GM19438 (cell line): ENCODE measurements around the gene GBE1.

Experiments used
- ATAC-seq: cut with Tn5 transposase; IDR thresholded peaks from one replicate; pipeline ENCODE4 v1.9.1; 2021; ENCODE audit warnings: low read depth; ENCODE audit not compliant: unreplicated experiment

GBE1 gene

GRCh38 chr3:81707996-81708395, 53.4 kb downstream of the GBE1 start:
- no peak for ATAC-seq

DNA sequence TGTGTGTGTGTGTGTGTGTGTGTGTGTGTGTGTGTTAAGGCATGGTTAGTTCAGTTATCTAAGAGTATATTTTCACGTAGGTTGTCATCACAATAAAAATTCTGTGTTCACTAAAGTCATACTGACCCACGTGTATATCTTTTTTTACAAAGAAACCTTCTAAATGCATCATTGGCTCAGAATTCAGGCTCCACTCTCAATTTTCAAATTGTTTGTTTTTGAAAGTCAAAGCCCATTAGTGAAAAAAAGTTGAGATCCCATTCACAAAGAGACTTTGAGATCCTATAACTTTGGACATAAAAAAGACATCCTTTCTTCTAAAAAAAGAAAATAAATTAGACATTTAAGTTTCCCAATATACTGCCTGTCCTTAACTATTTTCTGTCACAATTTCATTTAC, 59.3 kb downstream of the GBE1 start:
- no peak for ATAC-seq

- no peak for ATAC-seq
Observed at GRCh38 chr3:81699536-81700320, 61.7 kb downstream of the GBE1 start.

DNA sequence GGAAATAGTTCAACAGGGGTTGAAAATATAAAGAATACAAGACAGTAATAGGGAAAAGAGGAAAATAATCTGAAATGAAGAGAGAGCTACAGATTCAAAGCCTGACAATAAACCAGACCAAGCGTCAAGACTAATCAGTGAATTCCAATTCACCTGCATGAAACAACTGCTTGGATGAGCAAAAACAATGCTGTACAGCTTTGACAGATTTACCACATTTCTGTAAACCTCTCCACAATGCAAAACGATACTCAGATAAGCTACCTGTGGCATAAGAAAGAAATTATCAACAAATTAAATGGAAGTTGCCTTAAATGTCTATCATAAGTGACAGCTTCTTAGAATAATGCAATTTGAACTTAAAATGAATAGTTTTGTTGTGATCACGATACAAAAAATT, 65.4 kb downstream of the GBE1 start:
- ATAC-seq, result no peak

DNA sequence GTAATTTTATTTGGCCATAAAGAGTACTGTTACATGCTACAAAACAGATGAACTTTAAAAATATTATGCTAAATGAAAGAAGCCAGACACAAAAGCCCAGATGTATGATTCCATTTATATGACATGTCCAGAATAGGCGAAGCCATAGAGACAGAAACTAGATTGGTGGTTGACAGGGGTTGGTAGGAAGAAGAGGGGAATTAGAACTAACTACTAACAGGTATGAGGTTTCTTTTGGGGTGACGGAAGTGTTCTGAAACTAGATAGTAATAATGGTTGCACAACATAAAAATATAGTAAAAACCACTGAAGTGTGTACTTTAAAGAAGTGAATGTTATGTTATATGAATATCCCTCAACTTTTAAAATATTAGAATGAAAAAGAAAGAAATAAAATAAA, 66.1 kb downstream of the GBE1 start:
- ATAC-seq, result no peak

DNA sequence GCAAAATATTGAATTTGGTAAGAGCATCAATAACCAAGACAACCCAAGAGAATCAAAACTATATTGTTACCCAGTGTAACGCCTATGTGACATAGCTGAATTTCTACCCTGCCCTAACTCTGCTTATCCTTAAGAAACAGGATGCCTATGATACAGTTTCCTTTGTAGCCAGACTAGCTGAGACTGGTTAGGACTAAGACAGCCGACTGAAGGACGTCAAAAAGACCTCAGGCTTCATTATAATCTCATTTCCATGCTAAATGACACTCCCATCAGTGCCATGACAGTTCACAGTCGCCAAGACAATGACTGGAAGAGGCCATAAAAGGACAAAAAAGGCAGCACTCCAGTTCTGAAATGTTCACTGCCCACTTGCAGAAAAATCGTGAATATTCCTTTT, 66.8 kb downstream of the GBE1 start:
- ATAC-seq, result no peak

DNA sequence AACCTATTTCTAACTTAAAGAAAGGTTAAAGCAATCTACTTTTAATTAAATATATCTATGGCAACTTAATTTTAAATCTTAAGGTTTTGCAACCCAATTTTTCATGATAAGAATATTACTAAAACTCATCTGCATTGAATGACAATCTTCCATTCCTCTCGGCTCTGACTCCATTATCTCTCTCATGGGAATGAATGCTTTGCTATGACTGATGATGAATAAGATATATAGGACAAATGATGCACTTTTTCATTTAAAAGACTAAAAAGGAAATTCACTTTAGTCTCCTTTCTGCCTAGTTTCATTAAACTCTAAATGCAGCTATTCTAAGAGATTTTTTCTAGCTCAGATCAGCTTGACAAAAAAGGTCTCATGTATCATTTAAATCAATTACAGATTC, 68.7 kb downstream of the GBE1 start:
- no peak for ATAC-seq

DNA sequence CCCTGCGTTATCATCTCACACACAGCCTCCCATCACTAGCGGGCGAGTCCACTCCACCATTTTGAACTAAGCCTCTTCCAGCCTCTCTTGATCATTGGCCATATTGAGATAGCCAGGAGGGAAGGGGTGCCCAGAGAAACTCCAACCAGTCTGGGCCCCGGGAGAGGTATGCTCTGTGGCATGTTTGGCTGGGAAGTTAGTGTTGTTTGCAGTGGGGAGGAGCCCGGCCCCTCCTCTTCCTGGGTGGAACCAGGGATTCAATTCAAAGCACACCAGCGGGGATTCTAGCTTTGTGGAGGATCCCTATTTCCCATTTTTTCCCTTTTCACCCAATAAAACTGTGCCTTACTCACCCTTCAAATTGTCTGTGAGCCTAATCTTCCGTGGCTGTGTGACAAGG, 71.8 kb downstream of the GBE1 start:
- ATAC-seq, result no peak

DNA sequence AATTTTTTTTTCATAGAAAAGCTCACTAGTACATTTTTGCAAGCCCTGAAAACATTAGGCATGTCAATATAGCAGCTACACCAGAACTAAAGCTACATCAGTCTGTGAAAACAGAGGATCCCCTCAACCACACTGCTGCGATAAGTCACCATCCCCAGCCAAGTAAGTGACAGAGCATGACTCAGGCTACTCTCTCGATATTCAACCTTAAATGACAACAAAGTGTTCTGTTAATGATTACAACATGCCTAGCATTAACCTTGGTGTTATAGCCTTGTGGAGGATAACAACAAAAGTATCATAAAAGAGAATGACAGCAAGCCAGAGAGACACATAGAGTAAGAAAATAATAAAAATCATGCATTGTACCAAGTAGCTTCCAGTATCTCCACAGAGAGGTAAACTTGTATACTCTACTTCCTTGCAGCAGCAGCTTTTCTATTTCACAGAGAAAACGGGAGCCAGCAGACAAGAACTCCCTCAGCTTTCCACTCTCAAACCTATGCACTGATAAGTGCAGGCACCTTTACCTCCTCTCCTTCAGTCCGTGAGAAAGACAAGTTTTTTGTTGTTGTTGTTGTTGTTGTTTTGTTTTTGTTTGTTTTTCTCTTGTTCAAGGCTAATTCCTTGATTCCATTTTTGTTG, 76.6 kb downstream of the GBE1 start:
- ATAC-seq, result no peak

DNA sequence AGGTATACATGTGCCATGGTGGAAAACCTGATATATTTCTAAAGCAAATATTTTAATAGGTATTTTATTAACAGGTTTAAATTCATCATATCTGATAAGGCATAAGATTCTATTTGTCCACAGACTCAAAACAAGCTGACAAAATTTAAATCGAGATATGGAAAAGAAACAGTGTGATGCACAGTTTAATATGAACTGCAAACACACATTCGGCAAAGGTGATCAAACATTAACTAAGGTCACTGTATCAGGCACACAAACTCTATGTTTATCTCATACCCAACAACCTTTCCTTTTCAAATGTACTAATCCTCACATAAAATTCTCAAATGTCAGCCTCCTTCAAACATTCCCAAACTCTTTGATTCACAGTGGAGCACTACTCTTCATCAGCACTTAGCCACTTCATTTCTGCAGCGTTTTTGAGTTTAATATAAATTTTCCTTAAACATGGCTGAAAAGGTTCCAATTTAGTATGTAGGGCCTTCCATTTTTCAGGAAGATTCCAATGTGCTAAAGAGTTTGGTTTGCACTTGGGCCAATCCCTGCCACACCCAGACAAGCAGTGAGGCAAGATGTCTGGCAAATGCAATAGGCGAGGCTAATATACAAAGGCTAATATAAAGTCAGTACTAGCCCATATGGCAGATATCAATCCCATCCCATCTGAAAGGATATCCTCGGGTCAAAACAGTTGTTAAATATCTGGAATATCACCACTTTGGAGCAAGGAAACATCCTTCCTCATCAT, 84.6 kb downstream of the GBE1 start:
- ATAC-seq, result no peak

DNA sequence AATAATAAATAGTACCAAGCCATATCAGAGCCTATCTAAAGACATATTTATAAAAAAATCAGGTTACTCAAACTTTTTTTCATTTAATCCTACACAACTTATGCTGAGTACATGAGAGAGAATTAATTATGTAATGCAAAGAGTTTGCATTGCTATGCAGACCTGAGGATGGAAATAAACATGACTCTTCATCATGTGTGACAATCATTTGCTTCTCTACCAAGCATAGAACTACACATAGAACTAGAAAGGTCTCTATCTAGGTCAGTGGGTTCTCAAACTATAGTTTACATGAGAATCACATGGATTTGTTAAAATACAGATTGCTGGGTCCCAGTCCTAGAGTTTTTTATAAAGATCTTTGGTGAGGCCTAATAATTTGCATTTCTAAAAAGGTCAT, 86.8 kb downstream of the GBE1 start:
- no peak for ATAC-seq

DNA sequence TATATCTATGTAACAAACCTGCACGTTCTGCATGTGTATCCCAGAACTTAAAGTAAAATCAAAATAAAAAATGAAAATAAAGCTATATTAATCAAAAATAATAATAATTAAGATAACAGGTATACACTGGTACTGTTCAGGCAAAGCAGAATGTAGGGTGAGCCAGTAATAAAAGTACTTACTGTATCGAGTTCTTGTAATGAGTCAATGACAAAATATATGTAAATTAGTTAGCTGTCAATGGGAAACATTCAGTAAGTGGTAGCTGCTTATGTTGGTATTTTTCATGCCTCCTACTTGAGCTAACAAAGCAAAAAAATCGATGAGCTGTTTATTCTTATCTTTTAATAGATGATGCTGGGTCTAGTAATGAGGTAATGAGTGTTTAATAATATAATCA, 93.2 kb downstream of the GBE1 start:
- ATAC-seq, result no peak

DNA sequence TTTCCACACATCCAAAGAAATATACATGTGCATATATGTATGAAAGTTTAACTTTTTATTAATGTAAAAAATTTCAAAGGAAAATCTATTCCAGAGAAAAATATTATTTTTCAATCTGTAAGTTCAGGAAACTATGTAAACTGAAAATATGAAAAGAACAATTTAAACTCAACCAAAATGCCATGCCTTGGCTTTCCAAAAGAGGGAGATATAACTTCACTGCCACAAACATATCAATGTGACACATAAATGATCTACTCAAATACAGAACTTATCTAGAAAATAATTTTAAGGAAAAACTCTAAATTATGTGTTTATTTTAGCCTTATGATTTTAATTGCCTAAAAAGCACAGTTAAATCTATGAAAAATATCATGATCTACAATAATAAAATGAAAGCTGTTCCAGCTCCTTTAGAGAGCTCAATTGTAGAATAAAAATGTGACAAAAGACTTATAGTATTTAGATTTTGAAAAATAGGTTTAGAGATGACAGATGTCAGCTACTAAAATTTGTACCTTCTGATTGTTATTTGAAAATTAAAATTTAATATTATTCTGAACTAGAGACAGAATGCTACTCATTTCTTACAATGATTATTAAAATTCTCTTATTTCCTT, 94.8 kb downstream of the GBE1 start:
- ATAC-seq, result no peak

- no peak for ATAC-seq
Observed at GRCh38 chr3:81663114-81663513, 98.3 kb downstream of the GBE1 start.

- ATAC-seq, result no peak
Observed at GRCh38 chr3:81660036-81660435, 101.4 kb downstream of the GBE1 start.

- ATAC-seq, result no peak
Observed at GRCh38 chr3:81658322-81658997, 103.0 kb downstream of the GBE1 start.

- no peak for ATAC-seq
Observed at GRCh38 chr3:81651139-81651538, 110.3 kb downstream of the GBE1 start.

DNA sequence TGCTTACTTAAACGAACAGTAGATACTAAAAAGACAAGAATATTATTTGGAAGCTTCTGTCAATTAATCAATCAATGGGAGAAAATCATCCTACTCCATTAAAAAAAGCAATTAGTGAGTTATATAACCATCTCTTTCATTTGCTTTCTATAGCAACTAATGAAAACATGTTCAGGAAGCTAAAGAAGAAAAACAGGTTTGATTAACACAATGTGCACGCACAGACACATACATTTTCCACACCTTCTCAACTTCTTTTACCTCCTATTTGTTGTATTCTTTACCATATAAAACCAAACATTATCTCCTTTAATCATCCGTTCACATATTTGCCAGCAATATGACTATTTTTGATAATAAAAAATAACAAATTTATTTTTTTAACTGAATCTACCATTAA, 111.3 kb downstream of the GBE1 start:
- ATAC-seq, result no peak

GRCh38 chr3:81645248-81645647, 116.2 kb downstream of the GBE1 start:
- ATAC-seq, result no peak

DNA sequence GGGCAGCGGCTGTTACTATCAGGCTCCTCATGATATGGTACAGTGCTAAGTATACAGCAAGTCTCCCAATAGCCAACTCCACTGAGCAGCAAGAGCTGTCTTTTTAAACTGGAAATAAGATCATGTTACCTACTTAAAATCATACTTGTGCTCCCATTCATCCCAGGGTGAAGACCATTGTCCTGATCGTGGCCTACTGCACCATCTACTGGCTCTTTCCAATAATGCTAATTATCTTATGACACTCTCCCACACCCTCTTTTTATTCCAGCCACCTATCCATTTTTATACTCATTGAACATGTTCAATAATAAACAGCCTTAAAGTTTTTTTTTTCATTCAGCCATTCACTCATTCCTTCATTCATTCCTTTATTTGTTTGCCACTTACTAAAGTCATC, 117.7 kb downstream of the GBE1 start:
- no peak for ATAC-seq

- no peak for ATAC-seq
Observed at GRCh38 chr3:81638480-81638879, 123.0 kb downstream of the GBE1 start.
